ENCODE measurements around the gene LPP.

DNA sequence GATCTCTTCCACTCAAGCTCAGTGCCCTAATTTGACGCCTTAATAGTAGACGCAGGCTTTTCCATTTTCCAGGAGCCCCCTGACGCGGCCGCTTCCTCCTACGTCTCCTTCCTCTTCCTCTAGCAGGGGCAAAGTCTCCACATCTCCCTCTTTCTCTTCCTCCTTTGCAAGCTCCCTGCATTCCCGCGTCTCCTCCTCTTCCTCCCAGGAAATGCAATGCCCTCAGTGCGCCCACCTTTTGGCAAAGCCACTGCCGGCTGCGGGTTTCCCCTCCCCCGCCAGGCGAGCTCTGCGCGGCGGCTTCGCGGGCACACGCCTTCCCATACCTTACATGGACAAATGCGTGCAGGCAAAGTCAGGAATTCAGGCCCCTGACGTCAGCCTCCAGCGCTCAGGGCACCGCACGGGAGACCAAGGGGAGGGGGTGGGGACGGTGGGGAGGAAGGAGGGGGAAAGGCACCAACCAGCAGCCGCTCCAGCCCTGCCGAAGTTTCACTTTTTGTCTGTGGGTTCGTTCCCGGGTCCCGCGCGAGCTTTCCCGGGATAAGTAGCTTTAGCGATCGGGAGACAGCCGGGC is 432 bp upstream of the LPP start:
- TF ChIP-seq CTCF (IDR thresholded peaks at IDR 0.05) (peak in 1 of 6 experiments; percentile 16), POLR2A (IDR thresholded peaks at IDR 0.05) (peak in 1 of 2 donors; percentile 53)

All from Peyer's patch (tissue), 4 donors.